HG02970 (cell line): ENCODE data around the gene CD8B2.
A peak's percentile ranks its signal among the peaks of the same experiment; 100 is the strongest.
"Not testable (repeated sequence)": the region's sequence is repeated elsewhere in the genome, so short reads cannot be mapped to it uniquely, and the experiment has no call there.

ENCODE experiments used
- ATAC-seq: cut with Tn5 transposase; IDR thresholded peaks from one replicate; pipeline ENCODE4 v1.9.1; 2021; ENCODE audit warnings: mild to moderate bottlenecking, moderate library complexity, moderate number of reproducible peaks; ENCODE audit not compliant: unreplicated experiment, low FRiP score

Gene CD8B2

DNA sequence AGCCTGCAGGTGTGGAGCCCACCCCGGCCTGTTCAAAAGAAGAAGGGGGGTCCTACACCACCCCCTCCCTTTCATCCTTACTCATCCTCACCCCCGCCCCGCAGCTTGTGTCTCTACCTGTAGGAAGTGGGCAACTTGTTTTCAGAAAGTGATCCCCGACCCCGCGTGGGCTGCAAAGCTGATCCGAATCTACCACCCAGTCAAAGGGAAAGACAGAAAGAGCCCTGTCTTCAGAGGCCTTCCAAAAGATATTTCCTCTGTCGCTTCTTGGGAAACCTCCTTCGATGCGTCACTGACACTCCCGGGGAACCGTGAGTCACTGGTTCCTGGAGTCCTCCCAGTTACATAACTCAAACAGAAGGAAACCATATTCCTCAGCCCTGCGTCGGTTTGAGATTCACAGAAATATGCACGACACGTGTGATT lies 24.3 kb downstream of the CD8B2 start:
- not testable (repeated sequence) for ATAC-seq

DNA sequence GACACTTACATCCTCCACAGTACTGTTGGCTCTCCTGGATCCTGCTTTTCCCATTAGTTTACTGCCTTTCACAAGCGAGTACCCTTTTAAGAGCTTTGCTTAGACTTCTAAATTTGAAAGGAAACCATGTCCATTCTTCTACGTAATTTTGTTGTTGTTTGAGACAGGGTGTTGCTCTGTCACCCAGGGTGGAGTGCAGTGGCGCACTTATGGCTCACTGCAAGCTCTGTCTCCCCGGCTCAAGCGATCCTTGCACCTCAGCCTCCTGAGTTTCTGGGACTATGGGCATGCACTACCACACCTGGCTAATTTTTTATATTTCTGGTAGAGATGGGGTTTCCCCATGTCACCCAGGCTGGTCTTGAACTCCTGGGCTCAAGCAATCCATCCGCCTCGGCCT lies 24.8 kb downstream of the CD8B2 start:
- not testable (repeated sequence) for ATAC-seq

GRCh38 chr2:106513391-106513790 lies 26.2 kb downstream of the CD8B2 start:
- not testable (repeated sequence) for ATAC-seq

DNA sequence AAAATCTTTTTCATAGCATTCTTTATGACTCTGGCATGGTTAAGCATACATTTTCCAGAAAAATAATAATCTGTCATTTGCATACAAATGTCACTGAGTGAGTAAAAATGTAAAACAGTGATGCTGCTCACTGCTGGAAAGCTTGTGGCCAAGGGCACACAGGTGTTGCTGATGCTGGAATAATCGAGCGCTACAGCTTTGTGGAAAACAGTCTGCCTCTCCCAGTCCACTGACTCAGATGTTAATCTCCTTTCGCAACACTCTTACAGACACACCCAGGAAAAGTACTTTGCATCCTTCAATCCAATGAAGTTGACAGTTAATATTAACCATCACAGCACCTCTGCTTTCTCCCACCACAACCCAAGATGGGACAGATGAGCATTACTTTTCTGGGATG lies 27.7 kb downstream of the CD8B2 start:
- not testable (repeated sequence) for ATAC-seq

DNA sequence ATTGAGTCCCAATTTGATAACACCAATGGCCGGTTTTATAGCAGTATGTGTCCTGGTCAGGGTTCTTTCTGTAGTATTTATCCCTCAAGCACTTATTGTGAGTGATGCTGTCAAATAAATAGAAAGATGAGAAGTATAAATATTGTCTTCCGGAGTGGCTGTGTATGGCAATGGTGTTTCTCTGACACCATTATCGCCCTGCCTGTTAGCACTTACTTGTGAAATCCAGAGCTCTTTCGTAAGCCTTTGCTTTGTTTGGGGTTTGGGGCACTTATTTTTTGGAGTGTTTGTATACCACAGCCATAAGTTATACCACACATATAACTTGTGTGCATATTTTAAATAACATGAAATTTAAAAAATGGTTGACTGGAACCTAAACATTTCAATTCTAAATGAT lies 29.3 kb downstream of the CD8B2 start:
- ATAC-seq, result no peak

DNA sequence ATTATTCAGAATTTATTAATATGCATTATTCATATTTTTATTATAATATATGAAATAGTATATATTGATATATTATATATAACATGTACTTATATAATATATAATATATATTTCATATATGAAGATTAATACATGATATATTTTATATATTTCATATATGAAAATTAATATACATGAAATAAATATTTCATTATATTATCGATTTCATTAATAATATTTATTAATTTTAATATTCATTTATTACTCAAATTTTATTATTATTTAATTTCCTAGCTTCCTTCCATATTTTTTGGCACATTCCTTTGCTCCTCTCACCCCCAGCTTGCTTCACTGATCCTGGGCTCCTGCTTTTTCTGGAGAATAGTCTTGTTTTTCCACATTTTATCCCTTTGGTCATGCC lies 29.7 kb downstream of the CD8B2 start:
- no peak for ATAC-seq

- ATAC-seq, result no peak
These were observed 30.2 kb downstream of the CD8B2 start for GRCh38 chr2:106517329-106517728.

- ATAC-seq, result no peak
These were observed 32.6 kb downstream of the CD8B2 start for GRCh38 chr2:106519767-106520166.

GRCh38 chr2:106521016-106521415 lies 33.9 kb downstream of the CD8B2 start:
- ATAC-seq, result no peak

DNA sequence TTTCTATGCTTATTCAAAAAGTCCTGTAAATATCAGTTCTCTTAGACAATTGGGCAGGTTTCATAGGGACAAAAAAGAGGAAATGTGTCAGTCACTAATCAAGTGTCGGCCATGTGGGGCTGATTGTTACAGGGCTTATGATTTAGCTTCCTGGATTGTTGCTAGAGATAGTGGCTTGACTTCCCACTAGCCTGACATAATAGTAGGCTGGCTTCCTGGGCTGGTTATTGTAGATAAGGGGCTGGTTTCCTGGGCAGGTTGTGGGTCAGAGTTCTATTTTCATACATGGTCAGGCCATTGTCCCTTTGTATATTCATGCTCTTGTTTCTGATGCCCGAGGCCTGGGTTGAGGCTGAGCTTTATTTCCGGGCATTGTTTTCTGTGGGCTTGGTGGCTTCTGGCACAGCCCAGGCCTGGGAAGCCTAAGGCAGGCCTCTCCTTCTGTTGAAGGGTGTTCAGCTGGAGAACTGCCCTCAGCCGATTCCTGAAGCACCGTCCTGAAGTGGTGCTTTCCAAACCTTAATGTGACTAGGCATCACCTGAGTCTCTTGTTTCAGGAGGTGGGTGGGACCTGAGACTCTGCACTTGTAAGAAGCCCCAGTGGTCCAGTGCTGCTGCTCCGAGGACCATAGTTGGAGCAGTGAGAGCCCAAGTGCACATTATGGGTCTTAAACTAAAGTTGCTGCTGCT lies 37.0 kb downstream of the CD8B2 start:
- ATAC-seq, result no peak

- no peak for ATAC-seq
These were observed 43.7 kb downstream of the CD8B2 start for GRCh38 chr2:106530866-106531265.

GRCh38 chr2:106531676-106532214 lies 44.6 kb downstream of the CD8B2 start:
- no peak for ATAC-seq

- no peak for ATAC-seq
These were observed 45.1 kb downstream of the CD8B2 start for GRCh38 chr2:106532236-106532635.

- ATAC-seq, result no peak
These were observed 47.3 kb downstream of the CD8B2 start for GRCh38 chr2:106534471-106534870.

DNA sequence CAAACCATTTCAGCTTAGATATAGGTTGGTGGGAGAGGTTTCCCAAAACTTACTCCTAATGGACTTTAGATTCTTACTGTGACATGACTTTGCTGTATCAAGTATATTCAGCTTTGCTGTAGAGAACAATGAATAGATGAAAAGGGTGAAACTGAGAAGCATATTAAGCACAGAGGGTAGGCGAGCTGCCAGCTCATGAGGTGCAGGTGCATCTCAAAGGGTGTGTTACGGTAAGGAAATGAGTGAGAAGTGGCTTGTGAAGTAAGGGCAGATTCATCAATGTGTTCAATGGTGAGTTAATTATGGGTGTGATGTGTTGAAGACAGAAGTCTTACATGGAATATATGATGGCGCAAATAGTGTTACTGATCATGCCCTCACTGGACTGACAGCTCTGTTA lies 49.3 kb downstream of the CD8B2 start:
- no peak for ATAC-seq

DNA sequence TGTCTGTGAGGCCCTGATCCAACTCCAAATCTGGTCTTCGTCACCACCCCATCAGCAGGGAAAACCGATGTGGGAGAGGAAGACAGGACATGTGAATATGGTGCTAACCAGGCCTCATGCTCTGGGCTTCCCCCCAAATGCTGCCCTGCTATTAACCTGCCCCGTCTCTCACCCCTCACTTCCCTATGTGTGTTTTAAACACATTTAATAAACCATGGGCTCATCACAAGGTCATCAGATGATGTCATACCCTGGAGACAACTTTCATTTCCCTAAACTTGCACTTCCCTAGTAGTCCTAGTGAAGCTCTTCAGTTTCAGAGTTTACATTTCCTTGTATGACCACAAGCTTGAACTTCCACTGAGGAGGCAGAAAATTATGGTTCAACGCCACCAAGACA lies 49.9 kb downstream of the CD8B2 start:
- no peak for ATAC-seq

GRCh38 chr2:106537791-106538191 lies 50.6 kb downstream of the CD8B2 start:
- ATAC-seq, result no peak

- no peak for ATAC-seq
These were observed 53.7 kb downstream of the CD8B2 start for GRCh38 chr2:106540886-106541285.

DNA sequence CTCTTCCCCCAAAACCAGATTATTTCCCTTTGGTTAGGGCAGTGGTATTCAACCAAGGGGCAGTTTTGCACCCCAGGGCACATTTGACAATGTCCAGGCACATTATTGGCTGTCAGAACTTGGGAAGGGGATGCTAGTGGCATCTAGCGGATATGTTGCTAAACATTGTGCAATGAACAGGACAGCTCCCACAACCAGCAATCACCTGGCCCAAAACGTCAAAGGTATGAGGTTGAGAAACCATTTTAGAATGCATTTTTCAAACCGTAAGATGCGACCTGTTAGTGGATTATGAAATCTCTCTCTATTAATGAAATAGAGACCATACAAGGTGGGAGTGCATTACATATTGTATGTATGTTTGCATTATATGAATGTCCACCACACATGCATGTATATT lies 54.2 kb downstream of the CD8B2 start:
- ATAC-seq, result no peak

DNA sequence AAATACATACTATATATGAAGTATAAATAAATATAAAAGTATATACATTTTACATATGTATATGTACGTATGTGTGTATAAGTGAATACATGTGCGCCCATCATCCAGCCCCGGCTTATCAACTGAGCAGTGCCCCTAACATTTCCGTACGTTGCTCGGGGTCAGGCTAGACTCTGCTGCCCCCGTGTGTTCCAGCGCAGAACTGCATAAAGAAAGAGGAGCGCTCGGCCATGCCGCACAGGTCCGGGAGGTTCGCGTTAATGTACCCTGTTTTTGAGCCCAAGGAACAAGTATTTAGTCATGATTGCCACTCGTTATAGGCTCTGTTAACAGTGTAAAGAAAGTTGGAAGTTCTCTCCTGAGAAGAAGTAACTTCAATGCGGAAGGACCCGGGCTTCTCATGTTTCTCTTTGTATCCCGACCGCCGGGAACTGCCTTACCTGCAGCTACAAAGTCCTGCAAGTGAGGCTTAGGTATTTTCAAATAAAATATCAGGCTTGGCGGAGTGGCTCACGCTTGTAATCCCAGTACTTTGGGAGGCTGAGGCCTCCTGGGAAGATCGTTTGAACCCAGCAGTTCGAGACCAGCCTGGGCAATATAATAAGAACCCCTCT lies 55.7 kb downstream of the CD8B2 start:
- peak; percentile 86 for ATAC-seq

DNA sequence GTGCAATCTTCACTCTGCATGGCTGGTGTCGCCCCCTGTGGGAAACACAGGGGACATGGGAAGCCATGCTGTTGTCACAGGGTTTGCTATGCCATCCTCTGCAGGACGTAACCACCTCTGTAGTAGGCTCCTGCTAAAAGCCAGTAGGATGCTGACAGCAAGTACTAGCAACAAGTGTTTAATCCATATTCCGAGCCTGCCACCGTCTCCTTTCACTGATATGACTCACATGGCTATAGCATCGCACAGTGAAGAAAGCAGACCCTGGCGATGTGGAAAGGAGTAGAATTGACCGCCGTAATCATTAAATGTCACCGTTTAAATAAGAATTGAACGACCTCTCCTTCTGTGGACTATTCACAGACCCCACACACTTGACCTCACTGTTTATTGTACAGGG lies 57.8 kb downstream of the CD8B2 start:
- ATAC-seq, result no peak

DNA sequence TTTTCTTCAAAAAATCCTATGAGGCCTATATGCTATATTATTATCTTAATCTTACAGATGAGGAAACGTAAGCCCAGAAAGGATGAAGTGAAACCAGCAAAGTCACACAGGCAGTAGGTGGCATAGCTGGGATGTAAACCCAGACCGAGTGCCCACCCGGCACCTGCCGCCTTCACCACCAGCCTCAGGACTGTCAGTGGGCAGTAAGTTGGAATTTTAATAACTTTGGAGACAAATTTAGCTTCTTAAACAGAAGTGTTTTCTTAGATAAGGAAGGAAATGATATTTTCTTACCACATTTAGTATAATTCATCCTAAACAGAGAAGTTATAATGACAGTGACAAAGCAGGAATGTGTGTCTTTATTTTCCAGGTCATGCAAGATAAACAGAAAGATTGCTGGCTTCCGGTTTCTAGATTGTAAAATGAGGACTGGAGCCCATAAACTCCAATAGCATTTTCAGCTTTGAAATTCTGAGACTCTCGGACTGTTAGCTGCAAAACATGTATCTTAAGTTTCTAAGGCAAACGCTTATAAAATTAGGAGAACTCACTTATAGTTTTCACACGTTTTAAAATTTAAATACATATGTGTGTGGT lies 59.3 kb downstream of the CD8B2 start:
- no peak for ATAC-seq
